GM19193 (cell line): ENCODE results near the gene KRTAP5-1.

Source experiments
- POLR2A ChIP-seq: IDR thresholded peaks from 4 replicates; pipeline ENCODE4 v1.6.1; 2011; ENCODE audit not compliant: insufficient read depth, insufficient read length; ENCODE audit errors: extremely low read depth

Gene KRTAP5-1

GRCh38 chr11:1604711-1605110, 19.6 kb upstream of the KRTAP5-1 start:
- no peak for TF ChIP-seq POLR2A

GRCh38 chr11:1604181-1604580, 19.1 kb upstream of the KRTAP5-1 start:
- no peak for TF ChIP-seq POLR2A

GRCh38 chr11:1603629-1604028, 18.5 kb upstream of the KRTAP5-1 start:
- TF ChIP-seq POLR2A: no peak

- TF ChIP-seq POLR2A: no peak
Observed at GRCh38 chr11:1600626-1601025, 15.5 kb upstream of the KRTAP5-1 start.

GRCh38 chr11:1598816-1599215, 13.7 kb upstream of the KRTAP5-1 start:
- TF ChIP-seq POLR2A: no peak

- TF ChIP-seq POLR2A: no peak
Observed at GRCh38 chr11:1597994-1598380, 12.9 kb upstream of the KRTAP5-1 start, which contains the start of gene KRTAP5-2. Gene KRTAP5-2, minus strand, starts transcription at chr11:1598294. Its CDS starts 44 bp downstream, at chr11:1598250.

- no peak for TF ChIP-seq POLR2A
Observed at GRCh38 chr11:1597331-1597993, 12.4 kb upstream of the KRTAP5-1 start.

- TF ChIP-seq POLR2A: no peak
Observed at GRCh38 chr11:1592628-1593027, 7.5 kb upstream of the KRTAP5-1 start.

GRCh38 chr11:1589996-1590395, 4.9 kb upstream of the KRTAP5-1 start:
- no peak for TF ChIP-seq POLR2A

- no peak for TF ChIP-seq POLR2A
Observed at GRCh38 chr11:1586699-1587098, 1.6 kb upstream of the KRTAP5-1 start.

- no peak for TF ChIP-seq POLR2A
Observed at GRCh38 chr11:1581976-1582375, 3.1 kb downstream of the KRTAP5-1 start.

GRCh38 chr11:1576825-1577224, 8.3 kb downstream of the KRTAP5-1 start:
- TF ChIP-seq POLR2A: no peak

GRCh38 chr11:1574933-1575242, 10.2 kb downstream of the KRTAP5-1 start:
- no peak for TF ChIP-seq POLR2A

- TF ChIP-seq POLR2A: no peak
Observed at GRCh38 chr11:1574238-1574932, 10.7 kb downstream of the KRTAP5-1 start.

GRCh38 chr11:1573903-1574237, 11.2 kb downstream of the KRTAP5-1 start:
- TF ChIP-seq POLR2A: no peak

- no peak for TF ChIP-seq POLR2A
Observed at GRCh38 chr11:1573077-1573902, 11.8 kb downstream of the KRTAP5-1 start.

GRCh38 chr11:1572197-1573076, 12.6 kb downstream of the KRTAP5-1 start, which contains the start of gene DUSP8:
Gene DUSP8, minus strand, starts transcription at chr11:1572271. Its CDS starts 6,445 bp downstream, at chr11:1565826.
- TF ChIP-seq POLR2A: no peak
